Mucosa of descending colon (tissue), 3 donors: ENCODE results near the gene OR4E2. TPM values are rescaled to one million over a fixed set of nuclear protein-coding genes. Genes with fewer than 3 reads are reported as not detected.

ENCODE experiments used
- ATAC-seq: fragments of 200-7000 bp; cut with Tn5 transposase; one replicate; pipeline ENCODE4 v1.9.1; 2020; ENCODE audit warnings: mild to moderate bottlenecking, moderate library complexity
- DNase-seq, 3 donors: peaks; one replicate each; pipeline ENCODE4 v3.0.0-alpha.2; 2020
- H3K36me3 ChIP-seq: fragments of 200-600 bp; one replicate; pipeline ENCODE4 v1.8.0; 2021; ENCODE audit warnings: low read depth, mild to moderate bottlenecking
- H3K4me1 ChIP-seq: fragments of 200-600 bp; one replicate; pipeline ENCODE4 v1.8.0; 2021; ENCODE audit warnings: low read depth, mild to moderate bottlenecking
- H3K4me3 ChIP-seq: fragments of 200-600 bp; one replicate; pipeline ENCODE4 v1.8.0; 2021; ENCODE audit warnings: mild to moderate bottlenecking
- H3K9me3 ChIP-seq: fragments of 200-600 bp; one replicate; pipeline ENCODE4 v1.8.0; 2021; ENCODE audit warnings: mild to moderate bottlenecking
- intact Hi-C, 2 donors: fragments of 100-400 bp; cut with DNase I in 1 of 2; cut with micrococcal nuclease in 1 of 2; formaldehyde crosslinking; loops; one replicate each; pipeline versions ENCODE4 v1.11.0 to v1.11.1; 2022; cut with DNase I, micrococcal nuclease
- total RNA-seq, 3 donors: library from RNA; stranded (reverse); fragmentation: NEBNext Ultra II Directional in 2 of 3; extraction: Animal tissue kit (Norgen Biotek cat#: 25700) in 2 of 3; gene quantifications; one replicate each; pipeline versions ENCODE4 v1.2.1 to v1.2.4, GENCODE V29; 2021 to 2023
- TF ChIP-seq, protein P1 (sequence below): fragments of 200-600 bp; IDR thresholded peaks from one replicate; pipeline ENCODE4 v1.8.0; 2022; ENCODE audit warnings: antibody characterized with exemption, mild to moderate bottlenecking
- donor health status: DM: no; HTN: no; CAD: no; lungs with moderate emphysema.
- donor health status: DM: no; HTN: no; CAD: no.
- donor health status: DM: no; HTN: yes; CAD: no.

The OR4E2 gene
- total RNA-seq, 3 donors from 2014 or later = not detected

DNA sequence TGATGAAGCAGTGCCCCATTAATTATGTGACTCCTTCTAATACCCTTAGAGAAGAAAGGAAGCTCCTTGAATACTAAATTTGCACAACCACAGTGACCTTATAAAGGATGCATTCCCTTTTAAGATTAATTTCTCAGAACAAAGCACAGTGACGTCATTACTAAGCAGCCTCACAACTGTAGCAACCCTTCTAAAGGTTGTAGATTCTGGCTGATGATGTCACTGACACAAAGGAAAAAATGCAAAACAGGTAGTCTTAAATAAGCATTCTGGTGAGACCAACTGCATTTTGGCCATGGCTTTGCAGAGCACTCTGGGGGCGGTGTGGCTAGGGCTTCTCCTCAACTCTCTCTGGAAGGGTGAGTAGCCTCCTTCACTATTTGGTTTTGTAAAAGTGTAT is 58.4 kb downstream of the OR4E2 start:
- no peaks in the 10 kb centered on the region for H3K36me3 ChIP-seq
- H3K4me3 ChIP-seq = no peak overlapping the region
- TF ChIP-seq, protein P1, sequence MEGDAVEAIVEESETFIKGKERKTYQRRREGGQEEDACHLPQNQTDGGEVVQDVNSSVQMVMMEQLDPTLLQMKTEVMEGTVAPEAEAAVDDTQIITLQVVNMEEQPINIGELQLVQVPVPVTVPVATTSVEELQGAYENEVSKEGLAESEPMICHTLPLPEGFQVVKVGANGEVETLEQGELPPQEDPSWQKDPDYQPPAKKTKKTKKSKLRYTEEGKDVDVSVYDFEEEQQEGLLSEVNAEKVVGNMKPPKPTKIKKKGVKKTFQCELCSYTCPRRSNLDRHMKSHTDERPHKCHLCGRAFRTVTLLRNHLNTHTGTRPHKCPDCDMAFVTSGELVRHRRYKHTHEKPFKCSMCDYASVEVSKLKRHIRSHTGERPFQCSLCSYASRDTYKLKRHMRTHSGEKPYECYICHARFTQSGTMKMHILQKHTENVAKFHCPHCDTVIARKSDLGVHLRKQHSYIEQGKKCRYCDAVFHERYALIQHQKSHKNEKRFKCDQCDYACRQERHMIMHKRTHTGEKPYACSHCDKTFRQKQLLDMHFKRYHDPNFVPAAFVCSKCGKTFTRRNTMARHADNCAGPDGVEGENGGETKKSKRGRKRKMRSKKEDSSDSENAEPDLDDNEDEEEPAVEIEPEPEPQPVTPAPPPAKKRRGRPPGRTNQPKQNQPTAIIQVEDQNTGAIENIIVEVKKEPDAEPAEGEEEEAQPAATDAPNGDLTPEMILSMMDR = no peak
- ATAC-seq = no peak
- H3K4me1 ChIP-seq = no peaks in the 10 kb centered on the region
- DNase-seq = no peak
- peaks cover 2% of the 10 kb centered on the region for H3K9me3 ChIP-seq
- intact Hi-C loops = no loop called here

- no peaks in the 10 kb centered on the region for H3K9me3 ChIP-seq
- no peak for DNase-seq
- no peak overlapping the region for H3K4me3 ChIP-seq
- H3K36me3 ChIP-seq = no peaks in the 10 kb centered on the region
- TF ChIP-seq, protein P1 = no peak
- ATAC-seq = no peak
- H3K4me1 ChIP-seq = no peaks in the 10 kb centered on the region
- intact Hi-C loops = no loop called here
Observed at GRCh38 chr14:21714318-21714929, 60.8 kb downstream of the OR4E2 start.

Other genes starting within 250 kb of the OR4E2 start
- 10 to 100 TPM; 54.3 to 69.1 (median 60.5) TPM for gene CHD8, start 197.7 kb upstream of the OR4E2 start, total RNA-seq
- 10 to 100 TPM; 18.9 to 29.1 (median 19.1) TPM for gene RAB2B, start 176.9 kb upstream of the OR4E2 start, total RNA-seq
- gene TOX4, start 176.6 kb upstream of the OR4E2 start, total RNA-seq = 10 to 100 TPM; 72.9 to 91.6 (median 78.4) TPM
- 10 to 100 TPM; 33.8 to 43.6 (median 34.6) TPM for gene METTL3, start 142.5 kb upstream of the OR4E2 start, total RNA-seq
- 10 to 100 TPM in 1 of 3 donors, 1 to 10 TPM in 2; 1.0 to 25.6 (median 1.2) TPM for gene SALL2, start 127.5 kb upstream of the OR4E2 start, total RNA-seq
- not detected for gene OR10G3, start 73.8 kb upstream of the OR4E2 start, total RNA-seq
- not detected for gene OR10G2, start 18.9 kb upstream of the OR4E2 start, total RNA-seq
- not detected for gene OR4E1, start 20.0 kb downstream of the OR4E2 start, total RNA-seq